GM12875 (cell line): ENCODE results near the gene PTPRH.
A peak's percentile ranks its signal among the peaks of the same experiment; 100 is the strongest.

Experiments
- H3K4me3 ChIP-seq: one replicate; pipeline ENCODE4 v1.5.1; 2011; ENCODE audit warnings: low read depth, low read length, control low read depth
- TF ChIP-seq, protein P1 (sequence below): IDR thresholded peaks from 2 replicates; pipeline ENCODE4 v1.5.1; 2011; ENCODE audit warnings: low read depth, mild to moderate bottlenecking, control low read depth, inconsistent platforms, low read length, moderate library complexity, borderline replicate concordance; ENCODE audit not compliant: insufficient read depth

Gene PTPRH

GRCh38 chr19:55224038-55224665 lies 14.9 kb upstream of the PTPRH start:
- H3K4me3 ChIP-seq, result no peak overlapping the region
- TF ChIP-seq, protein P1, sequence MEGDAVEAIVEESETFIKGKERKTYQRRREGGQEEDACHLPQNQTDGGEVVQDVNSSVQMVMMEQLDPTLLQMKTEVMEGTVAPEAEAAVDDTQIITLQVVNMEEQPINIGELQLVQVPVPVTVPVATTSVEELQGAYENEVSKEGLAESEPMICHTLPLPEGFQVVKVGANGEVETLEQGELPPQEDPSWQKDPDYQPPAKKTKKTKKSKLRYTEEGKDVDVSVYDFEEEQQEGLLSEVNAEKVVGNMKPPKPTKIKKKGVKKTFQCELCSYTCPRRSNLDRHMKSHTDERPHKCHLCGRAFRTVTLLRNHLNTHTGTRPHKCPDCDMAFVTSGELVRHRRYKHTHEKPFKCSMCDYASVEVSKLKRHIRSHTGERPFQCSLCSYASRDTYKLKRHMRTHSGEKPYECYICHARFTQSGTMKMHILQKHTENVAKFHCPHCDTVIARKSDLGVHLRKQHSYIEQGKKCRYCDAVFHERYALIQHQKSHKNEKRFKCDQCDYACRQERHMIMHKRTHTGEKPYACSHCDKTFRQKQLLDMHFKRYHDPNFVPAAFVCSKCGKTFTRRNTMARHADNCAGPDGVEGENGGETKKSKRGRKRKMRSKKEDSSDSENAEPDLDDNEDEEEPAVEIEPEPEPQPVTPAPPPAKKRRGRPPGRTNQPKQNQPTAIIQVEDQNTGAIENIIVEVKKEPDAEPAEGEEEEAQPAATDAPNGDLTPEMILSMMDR, result no peak

DNA sequence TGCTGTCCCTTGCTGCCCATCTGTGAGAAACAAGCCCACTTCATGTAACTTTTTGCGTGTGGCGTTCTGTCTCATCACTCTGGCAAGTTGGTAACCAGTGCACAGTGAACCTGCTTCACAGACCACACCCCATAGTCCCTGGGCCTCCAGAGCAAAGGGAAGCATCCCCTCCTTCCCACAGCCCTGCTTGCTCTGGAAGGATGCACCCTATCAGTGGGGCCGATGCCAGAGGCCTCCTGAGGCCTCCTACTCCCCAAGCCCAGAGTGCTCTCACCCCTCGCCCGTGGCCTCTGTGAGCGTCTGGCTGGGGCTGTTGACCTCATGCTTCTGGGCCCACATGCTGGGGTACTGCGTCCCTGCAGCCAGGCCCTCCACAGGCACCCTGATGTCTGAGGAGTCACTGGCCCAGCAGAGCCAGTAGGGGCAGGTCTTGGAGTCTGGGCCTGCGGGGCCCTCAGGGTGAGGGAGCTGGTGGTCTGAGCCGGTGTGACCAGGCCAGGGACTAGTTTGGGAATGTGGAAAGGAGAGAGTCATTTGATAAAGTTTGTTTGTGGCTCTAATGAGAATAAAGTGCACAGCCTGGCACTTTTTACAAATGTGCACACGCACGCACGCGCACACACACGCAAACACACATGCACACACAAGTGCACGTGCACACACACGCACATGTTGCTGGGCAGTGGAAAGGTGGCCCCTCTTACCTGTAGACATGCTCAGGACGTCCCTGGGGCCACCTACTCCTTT lies 14.2 kb upstream of the PTPRH start:
- H3K4me3 ChIP-seq, result no peak overlapping the region
- TF ChIP-seq, protein P1, result no peak

DNA sequence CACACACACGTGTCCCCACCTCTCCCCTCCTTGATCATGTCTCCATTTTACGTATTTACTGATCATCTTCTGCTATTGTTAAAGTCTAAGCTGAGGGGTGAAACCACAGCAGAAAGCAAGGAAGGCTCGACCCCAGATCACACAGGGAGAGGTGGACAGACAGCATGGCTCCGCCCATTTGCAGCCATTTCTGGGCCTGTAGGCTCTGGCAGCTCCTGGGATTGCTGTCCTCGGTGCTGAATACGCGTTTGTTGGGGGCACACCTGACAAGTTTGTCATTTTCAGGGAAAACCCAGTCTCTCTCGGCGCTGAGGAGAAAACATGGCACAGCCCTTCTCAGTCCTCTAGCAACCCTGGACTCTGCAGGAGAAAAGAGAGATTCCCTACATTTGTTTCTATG lies 11.2 kb upstream of the PTPRH start:
- H3K4me3 ChIP-seq, result no peak overlapping the region
- TF ChIP-seq, protein P1, result no peak

DNA sequence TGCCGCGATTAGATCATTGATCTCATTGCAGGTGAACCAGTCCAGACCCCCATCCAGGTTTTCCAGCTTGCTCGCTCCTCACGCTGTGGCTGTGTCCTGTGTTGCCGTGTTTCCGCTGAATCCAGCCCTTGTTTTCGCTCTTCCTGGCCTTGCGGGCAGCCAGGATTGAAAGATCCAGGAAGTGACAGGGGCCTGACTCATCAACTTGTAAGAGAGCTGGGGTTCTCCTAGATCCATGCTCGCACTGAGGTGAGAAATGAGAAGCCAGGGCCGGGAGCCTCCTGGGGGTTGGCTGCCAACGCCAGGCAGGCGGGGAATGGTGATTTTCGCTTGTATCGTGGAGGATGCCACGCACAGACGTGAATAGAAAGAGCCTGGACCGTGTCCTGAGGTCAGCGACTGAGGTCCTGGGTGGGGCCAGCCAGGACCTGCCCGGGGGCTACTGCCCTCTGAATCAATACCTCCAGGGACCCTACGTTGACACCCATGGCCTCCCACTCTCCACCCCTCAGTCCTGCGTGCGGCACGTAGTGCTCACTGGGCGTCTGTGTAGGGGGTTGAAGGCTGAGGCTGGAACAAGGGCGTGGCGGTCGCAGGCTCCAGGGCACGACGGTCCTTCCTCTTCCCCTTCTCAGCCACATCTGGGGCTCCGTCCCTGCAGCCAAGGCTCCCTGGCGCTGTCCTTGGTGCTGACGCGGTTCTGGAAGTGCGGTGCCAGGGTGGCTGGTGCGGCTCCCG lies 7.3 kb upstream of the PTPRH start:
- H3K4me3 ChIP-seq, result peak overlapping the region; percentile 15
- TF ChIP-seq, protein P1, result no peak

- TF ChIP-seq, protein P1, result no peak
- H3K4me3 ChIP-seq, result no peak overlapping the region
Measured at GRCh38 chr19:55213547-55213946, 4.2 kb upstream of the PTPRH start.

DNA sequence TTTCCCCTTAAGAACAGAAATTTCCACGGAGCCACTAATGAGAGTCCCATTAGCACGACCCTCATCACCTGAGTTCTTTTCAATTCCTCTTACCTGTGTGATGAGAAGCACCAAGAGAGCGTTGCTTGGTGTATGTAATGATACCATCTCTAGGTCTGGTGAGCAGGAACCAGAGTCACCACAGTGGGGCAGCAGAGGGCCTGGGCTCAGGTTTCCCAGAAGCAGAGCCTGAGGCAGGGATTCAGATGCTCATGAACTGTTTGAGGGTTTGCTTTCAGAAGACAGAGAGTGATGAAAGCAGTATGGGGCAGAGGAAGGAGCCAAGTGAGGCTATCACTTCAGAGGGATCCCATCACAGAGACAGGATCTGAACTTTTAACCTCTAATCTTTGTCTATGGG lies 3.1 kb upstream of the PTPRH start:
- H3K4me3 ChIP-seq, result no peak overlapping the region
- TF ChIP-seq, protein P1, result peak; percentile 69
